HEK293T (cell line): ENCODE data around the gene ARHGAP12.

ENCODE experiments used
- CTCF ChIA-PET: fragments of 350-600 bp; formaldehyde crosslinking; extraction: SDS; loops from one replicate; lab custom pipeline; 2021; ENCODE audit warnings: antibody characterized with exemption, inconsistent platforms; lab: Yijun Ruan, JAX
- POLR2A ChIA-PET: fragments of 350-600 bp; formaldehyde crosslinking; extraction: SDS; loops from one replicate; lab custom pipeline; 2020; ENCODE audit warnings: antibody characterized with exemption, inconsistent platforms; lab: Yijun Ruan, JAX
- DNase-seq: peaks from one replicate; pipeline ENCODE4 v3.0.0; 2012; ENCODE audit warnings: mixed read lengths; ENCODE audit errors: extremely low spot score
- ARNT ChIP-seq: fragments of 450-650 bp; IDR thresholded peaks from 2 replicates; pipeline ENCODE4 v1.6.1; 2017; ENCODE audit warnings: mild to moderate bottlenecking
- BHLHE40 ChIP-seq: fragments of 450-650 bp; IDR thresholded peaks from 2 replicates; pipeline ENCODE4 v1.6.1; 2016; ENCODE audit warnings: mild to moderate bottlenecking, moderate library complexity, borderline replicate concordance
- CTBP1 ChIP-seq: fragments of 450-650 bp; IDR thresholded peaks from 2 replicates; pipeline ENCODE4 v1.6.1; 2016; ENCODE audit warnings: borderline replicate concordance
- ELF4 ChIP-seq: fragments of 450-650 bp; IDR thresholded peaks from 2 replicates; pipeline ENCODE4 v1.6.1; 2017; ENCODE audit warnings: antibody characterized with exemption
- FOXA1 ChIP-seq: fragments of 450-650 bp; IDR thresholded peaks from 2 replicates; pipeline ENCODE4 v1.6.1; 2016; ENCODE audit warnings: mild to moderate bottlenecking
- FOXK2 ChIP-seq: fragments of 450-650 bp; IDR thresholded peaks from 2 replicates; pipeline ENCODE4 v1.6.1; 2016; ENCODE audit warnings: mild to moderate bottlenecking
- FOXM1 ChIP-seq: fragments of 450-650 bp; IDR thresholded peaks from 2 replicates; pipeline ENCODE4 v1.6.1; 2017; ENCODE audit warnings: mild to moderate bottlenecking, borderline replicate concordance
- HDGF ChIP-seq: fragments of 450-650 bp; IDR thresholded peaks from 2 replicates; pipeline ENCODE4 v1.6.1; 2017; ENCODE audit warnings: antibody characterized with exemption, borderline replicate concordance
- L3MBTL2 ChIP-seq: fragments of 450-650 bp; conservative IDR thresholded peaks from 2 replicates; pipeline ENCODE4 v1.6.1; 2016; ENCODE audit warnings: mild to moderate bottlenecking
- LEF1 ChIP-seq: fragments of 450-650 bp; IDR thresholded peaks from 2 replicates; pipeline ENCODE4 v1.6.1; 2017; ENCODE audit warnings: mild to moderate bottlenecking, borderline replicate concordance
- NFRKB ChIP-seq: fragments of 450-650 bp; IDR thresholded peaks from 2 replicates; pipeline ENCODE4 v1.6.1; 2016; ENCODE audit warnings: mild to moderate bottlenecking, moderate library complexity
- SP1 ChIP-seq: fragments of 450-650 bp; IDR thresholded peaks from 2 replicates; pipeline ENCODE4 v1.6.1; 2017
- SUZ12 ChIP-seq: fragments of 450-650 bp; IDR thresholded peaks from 2 replicates; pipeline ENCODE4 v1.6.1; 2016; ENCODE audit warnings: mild to moderate bottlenecking
- TARDBP ChIP-seq: fragments of 450-650 bp; IDR thresholded peaks from 2 replicates; pipeline ENCODE4 v1.6.1; 2016
- ZNF384 ChIP-seq: fragments of 450-650 bp; IDR thresholded peaks from 2 replicates; pipeline ENCODE4 v1.6.1; 2016
- TF ChIP-seq, protein P1 (sequence below): fragments of 450-650 bp; IDR thresholded peaks from 2 replicates; pipeline ENCODE4 v1.6.1; 2016

Gene ARHGAP12

GRCh38 chr10:31760674-31761081, 168.0 kb downstream of the ARHGAP12 start:
- CTCF ChIA-PET: no interaction called here
- TF ChIP-seq LEF1: no peak
- TF ChIP-seq HDGF: no peak
- no peak for TF ChIP-seq NFRKB
- TF ChIP-seq, protein P1, sequence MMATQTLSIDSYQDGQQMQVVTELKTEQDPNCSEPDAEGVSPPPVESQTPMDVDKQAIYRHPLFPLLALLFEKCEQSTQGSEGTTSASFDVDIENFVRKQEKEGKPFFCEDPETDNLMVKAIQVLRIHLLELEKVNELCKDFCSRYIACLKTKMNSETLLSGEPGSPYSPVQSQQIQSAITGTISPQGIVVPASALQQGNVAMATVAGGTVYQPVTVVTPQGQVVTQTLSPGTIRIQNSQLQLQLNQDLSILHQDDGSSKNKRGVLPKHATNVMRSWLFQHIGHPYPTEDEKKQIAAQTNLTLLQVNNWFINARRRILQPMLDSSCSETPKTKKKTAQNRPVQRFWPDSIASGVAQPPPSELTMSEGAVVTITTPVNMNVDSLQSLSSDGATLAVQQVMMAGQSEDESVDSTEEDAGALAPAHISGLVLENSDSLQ: 0 out of 2 replicates have a peak, but pooled peaks have one; percentile 9
- TF ChIP-seq ZNF384: no peak
- peak; percentile 7; the same call in 1 of the 2 replicates for TF ChIP-seq L3MBTL2
- DNase-seq: no peak
- POLR2A ChIA-PET: interaction anchor here (0.9 to 1.3 kb wide), 3 partner anchors 10 to 157 kb away, joined by 4 read pairs; no protein-coding TSS in a partner anchor

DNA sequence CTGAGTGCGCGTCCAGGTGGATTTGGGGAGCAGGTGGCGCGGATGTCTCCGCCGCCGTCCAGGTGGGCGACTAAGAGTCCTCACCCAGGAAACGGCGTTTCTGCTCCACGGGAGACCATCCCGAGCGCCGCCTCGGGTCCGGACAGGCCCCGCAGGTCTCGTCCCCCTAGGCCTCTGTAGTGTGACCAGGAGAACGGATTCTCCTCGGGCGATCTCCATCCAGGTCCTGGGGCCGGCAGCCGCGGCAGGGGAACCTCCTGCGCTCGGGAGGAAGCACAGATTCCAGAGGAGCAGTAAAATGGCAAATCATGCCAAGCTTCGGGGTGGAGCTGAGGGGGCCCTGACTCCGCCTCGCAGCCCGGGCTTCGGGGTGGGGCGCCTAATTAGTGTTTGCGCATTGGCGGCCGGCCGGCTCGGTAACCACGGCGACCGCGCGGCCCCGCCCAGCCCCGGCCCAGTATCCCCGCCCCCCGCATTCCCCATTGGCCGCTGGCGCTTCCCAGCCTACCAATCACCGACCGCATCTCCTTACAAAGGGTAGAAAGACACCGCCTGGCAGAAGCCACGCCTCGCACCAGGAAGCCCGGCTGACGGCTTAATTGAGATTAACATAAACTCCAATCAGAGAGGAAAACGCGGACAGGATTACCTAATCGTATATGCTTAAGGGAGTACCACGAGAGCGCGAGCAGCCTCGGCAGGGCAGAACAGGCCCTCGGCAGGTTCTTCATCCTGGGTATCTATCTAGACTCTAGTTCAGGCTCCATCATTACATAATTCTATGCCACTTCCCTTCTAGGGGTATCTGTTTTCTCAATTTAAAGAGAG, 168.6 kb downstream of the ARHGAP12 start:
- TF ChIP-seq, protein P1: peak; percentile 87
- TF ChIP-seq ARNT (no peak), LEF1 (no peak), L3MBTL2 (peak; percentile 68)
- ChIA-PET CTCF (no interaction called here), POLR2A (interaction anchor here (0.6 to 1.3 kb wide), 5 partner anchors 10 to 157 kb away, joined by 3 to 4 read pairs (median 4); no protein-coding TSS in a partner anchor)
- peak; percentile 90 for DNase-seq

DNA sequence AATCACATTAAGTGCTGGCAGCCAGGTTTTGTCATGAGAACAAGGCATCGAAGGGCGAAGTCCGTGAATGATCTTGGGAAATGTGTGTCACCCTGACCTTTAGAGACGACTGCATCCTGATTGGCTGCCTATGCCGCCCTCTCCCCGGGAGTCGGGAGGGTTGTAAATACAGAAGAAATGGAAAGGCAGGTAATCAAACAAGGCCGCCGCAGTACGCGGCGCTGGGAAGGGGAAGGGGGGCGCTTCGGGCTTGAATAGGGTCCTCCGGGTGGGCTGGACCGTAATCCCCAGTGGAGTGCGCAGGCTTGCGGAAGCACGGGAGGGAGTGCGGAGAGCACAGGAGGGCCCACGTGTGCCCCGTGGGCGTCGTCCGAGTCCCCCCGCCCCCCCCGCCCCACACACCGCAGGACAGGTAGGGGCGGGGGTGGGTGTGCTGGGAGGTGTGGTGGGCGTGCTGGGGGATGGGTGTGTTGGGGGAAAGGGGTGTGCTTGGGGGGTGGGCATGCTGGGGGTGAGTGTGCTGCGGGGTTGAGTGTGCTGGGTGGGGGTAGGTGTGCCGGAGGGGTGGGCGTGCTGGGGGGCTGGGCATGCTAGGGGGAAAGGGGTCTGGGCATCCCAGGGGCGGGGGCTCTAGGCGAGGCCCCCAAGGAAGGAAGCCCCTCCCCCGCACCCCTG, 169.4 kb downstream of the ARHGAP12 start:
- CTCF ChIA-PET: no interaction called here
- POLR2A ChIA-PET: no interaction called here
- TF ChIP-seq HDGF: no peak
- TF ChIP-seq L3MBTL2: peak; percentile 68
- no peak for TF ChIP-seq SUZ12
- no peak for TF ChIP-seq CTBP1
- no peak for TF ChIP-seq BHLHE40
- no peak for TF ChIP-seq ELF4
- no peak for TF ChIP-seq SP1
- no peak for TF ChIP-seq TARDBP
- peak; percentile 19 for DNase-seq

GRCh38 chr10:31758495-31758894, 170.1 kb downstream of the ARHGAP12 start:
- ChIA-PET POLR2A (no interaction called here), CTCF (no interaction called here)
- TF ChIP-seq SP1 (no peak), NFRKB (no peak), FOXM1 (no peak), ARNT (no peak), CTBP1 (no peak)
- no peak for DNase-seq

DNA sequence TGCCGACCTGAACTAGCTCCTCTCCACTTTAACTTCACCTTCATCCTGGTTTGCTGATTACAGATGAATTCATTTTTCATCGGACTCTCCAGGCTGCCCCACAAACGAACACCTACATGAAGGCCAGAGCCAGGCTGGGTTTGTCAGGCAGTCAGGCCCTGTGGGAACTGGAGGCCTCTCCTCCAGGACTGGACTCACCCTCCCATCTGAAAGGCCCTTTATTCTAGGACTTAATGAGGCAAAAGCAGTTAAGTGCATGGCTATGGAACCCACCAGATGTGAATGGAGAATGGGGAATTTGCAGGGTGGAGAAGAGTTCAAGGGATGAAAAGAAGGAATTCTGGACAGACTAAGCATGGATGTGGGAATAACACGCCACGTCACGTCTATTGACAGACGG, 170.8 kb downstream of the ARHGAP12 start:
- no peak for DNase-seq
- ChIA-PET POLR2A (no interaction called here), CTCF (no interaction called here)
- TF ChIP-seq HDGF (no peak), L3MBTL2 (no peak), ZNF384 (no peak), ARNT (no peak), FOXA1 (no peak), SUZ12 (no peak), FOXK2 (no peak), NFRKB (no peak), TARDBP (no peak), FOXM1 (no peak), LEF1 (no peak), BHLHE40 (no peak), ELF4 (no peak), SP1 (no peak), CTBP1 (no peak)
- TF ChIP-seq, protein P1: no peak

DNA sequence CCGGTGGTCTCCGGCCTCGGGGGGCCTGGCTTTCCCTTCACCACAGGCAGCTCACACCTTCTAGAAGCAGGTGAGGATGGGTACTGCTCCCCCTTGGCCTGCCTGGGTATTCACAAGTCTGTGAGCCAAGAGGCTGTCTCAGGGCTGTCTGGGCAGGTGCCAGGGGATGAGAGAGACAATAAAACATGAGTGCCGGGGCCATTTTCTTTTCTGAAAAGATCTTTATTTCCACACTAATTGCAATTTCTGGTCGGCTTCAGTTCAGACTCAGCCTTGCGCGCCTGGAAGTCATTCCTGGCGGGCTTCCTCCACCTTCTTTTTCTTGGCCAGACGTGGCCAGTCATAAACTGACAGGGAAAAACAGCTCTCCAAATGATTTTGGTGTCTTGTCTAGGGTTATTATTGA, 171.2 kb downstream of the ARHGAP12 start:
- POLR2A ChIA-PET: no interaction called here
- TF ChIP-seq FOXK2 (no peak), ZNF384 (no peak), ARNT (no peak), ELF4 (no peak), HDGF (no peak), FOXM1 (no peak), NFRKB (no peak), TARDBP (no peak), LEF1 (no peak), BHLHE40 (no peak), L3MBTL2 (no peak), FOXA1 (no peak), CTBP1 (no peak), SP1 (no peak), SUZ12 (no peak)
- TF ChIP-seq, protein P1: no peak
- CTCF ChIA-PET: no interaction called here
- DNase-seq: no peak
